ENCODE measurements around the gene CHST12. TPM values are rescaled to one million over a fixed set of nuclear protein-coding genes. Genes with fewer than 3 reads are reported as not detected.

CHST12 gene
- total RNA-seq, 1 experiment from 2014 or later, result 18.3 TPM

- no peaks in the 10 kb centered on the region for H3K36me3 Mint-ChIP-seq
- no peaks in the 10 kb centered on the region for H3K9me3 Mint-ChIP-seq
- ChIA-PET CTCF (interaction anchor here (0.8 to 3.1 kb wide), 4 partner anchors 20 to 306 kb away, joined by 3 to 15 read pairs (median 5); no protein-coding TSS in a partner anchor), POLR2A (no interaction called here)
- peak overlapping the region; percentile 76 for H3K4me3 Mint-ChIP-seq
- peaks cover 36% of the 10 kb centered on the region for H3K4me1 Mint-ChIP-seq
- peak; percentile 58 for DNase-seq (ENCODE audit: low spot score)
- no peak for TF ChIP-seq NR1H2 (CRISPR knock-in tag; IDR thresholded peaks at IDR 0.05)
- 0 out of 2 replicates have a peak, but pooled peaks have one; percentile 48 for TF ChIP-seq HMGXB4 (CRISPR knock-in tag; IDR thresholded peaks at IDR 0.05)
- TF ChIP-seq PRDM15 (CRISPR knock-in tag; IDR thresholded peaks at IDR 0.05), result peak; percentile 30; the same call in 1 of the 2 replicates
- TF ChIP-seq ZNF121 (CRISPR knock-in tag; IDR thresholded peaks at IDR 0.05), result peak; percentile 89
- no peak for TF ChIP-seq OVOL2 (CRISPR knock-in tag; IDR thresholded peaks at IDR 0.05; ENCODE audit: borderline replicate concordance)
- TF ChIP-seq CBFB (CRISPR knock-in tag; IDR thresholded peaks at IDR 0.05; ENCODE audit: low read depth), result no peak
- TF ChIP-seq E2F4 (CRISPR knock-in tag; IDR thresholded peaks at IDR 0.05; ENCODE audit: borderline replicate concordance, low read depth), result no peak; the same call in 1 of the 2 replicates
- no peak for TF ChIP-seq FOXP1 (CRISPR knock-in tag; IDR thresholded peaks at IDR 0.05; ENCODE audit: borderline replicate concordance)
- TF ChIP-seq SMAD3 (CRISPR knock-in tag; IDR thresholded peaks at IDR 0.05; ENCODE audit: borderline replicate concordance), result no peak
- TF ChIP-seq KAT7 (CRISPR knock-in tag; IDR thresholded peaks at IDR 0.05; ENCODE audit: borderline replicate concordance), result no peak
- peak; percentile 73; the same call in 1 of the 2 replicates for TF ChIP-seq ZNF416 (CRISPR knock-in tag; IDR thresholded peaks at IDR 0.05)
- no peak for TF ChIP-seq ZBTB21 (CRISPR knock-in tag; IDR thresholded peaks at IDR 0.05; ENCODE audit: borderline replicate concordance)
- no peak for TF ChIP-seq JUN (CRISPR knock-in tag; IDR thresholded peaks at IDR 0.05)
- no peak for TF ChIP-seq IRF2 (CRISPR knock-in tag; IDR thresholded peaks at IDR 0.05; ENCODE audit: borderline replicate concordance, low read depth)
- no peak for TF ChIP-seq MXD4 (CRISPR knock-in tag; IDR thresholded peaks at IDR 0.05; ENCODE audit: borderline replicate concordance)
- no peak for TF ChIP-seq ETV6 (CRISPR knock-in tag; IDR thresholded peaks at IDR 0.05)
- TF ChIP-seq ZNF138 (CRISPR knock-in tag; conservative IDR thresholded peaks at IDR 0.05), result no peak
- 0 out of 2 replicates have a peak, but pooled peaks have one; percentile 41 for TF ChIP-seq FOXP4 (CRISPR knock-in tag; IDR thresholded peaks at IDR 0.05)
- TF ChIP-seq E2F5 (CRISPR knock-in tag; IDR thresholded peaks at IDR 0.05), result no peak
- no peak for TF ChIP-seq ELF4 (CRISPR knock-in tag; IDR thresholded peaks at IDR 0.05; ENCODE audit: low read depth)
- peak; percentile 45 for ATAC-seq
- H3K27ac Mint-ChIP-seq, result no peak overlapping the region
- H3K27me3 Mint-ChIP-seq (ENCODE audit: low read depth), result no peaks in the 10 kb centered on the region
Observed at GRCh38 chr7:2403718-2404648, 572 bp downstream of the CHST12 start.

All from WTC11 (cell line).